GM23338 (cell line): ENCODE results near the gene RAB40A. TPM values are rescaled to one million over a fixed set of nuclear protein-coding genes. Genes with fewer than 3 reads are reported as not detected.

Experiments
- ATAC-seq: fragments of 200-7000 bp; cut with Tn5 transposase; 3 replicates; pipeline ENCODE4 v1.9.1; 2020
- DNase-seq: peaks from one replicate; pipeline ENCODE4 v3.0.0-alpha.2; 2015; ENCODE audit warnings: low spot score
- H2AFZ ChIP-seq: fragments of 200-600 bp; sonication (generic); 2 replicates; pipeline ENCODE4 v1.8.0; 2016; ENCODE audit warnings: antibody characterized with exemption, mild to moderate bottlenecking, moderate library complexity
- H3F3A ChIP-seq: fragments of 200-600 bp; sonication (generic); replicated peaks from 2 replicates; pipeline ENCODE4 v1.8.0; 2017; ENCODE audit warnings: antibody characterized with exemption, mixed run types, low read depth
- H3K27ac ChIP-seq: fragments of 200-600 bp; sonication (generic); 2 replicates; pipeline ENCODE4 v1.6.1; 2016; ENCODE audit warnings: low read depth
- H3K27me3 ChIP-seq: fragments of 200-600 bp; sonication (generic); 2 replicates; pipeline ENCODE4 v1.8.0; 2016; ENCODE audit warnings: mild to moderate bottlenecking, mixed run types, moderate library complexity; ENCODE audit not compliant: insufficient read depth
- H3K36me3 ChIP-seq: fragments of 200-600 bp; sonication (generic); 2 replicates; pipeline ENCODE4 v1.8.0; 2016; ENCODE audit warnings: mild to moderate bottlenecking; ENCODE audit not compliant: insufficient read depth
- H3K4me1 ChIP-seq: fragments of 200-600 bp; sonication (generic); 2 replicates; pipeline ENCODE4 v1.8.0; 2016; ENCODE audit warnings: mild to moderate bottlenecking, moderate library complexity; ENCODE audit not compliant: insufficient read depth
- H3K4me2 ChIP-seq: fragments of 200-600 bp; sonication (generic); 2 replicates; pipeline ENCODE4 v1.7.1; 2017; ENCODE audit warnings: mixed run types
- H3K4me3 ChIP-seq: fragments of 200-600 bp; sonication (generic); 2 replicates; pipeline ENCODE4 v1.6.1; 2016; ENCODE audit warnings: mixed run types
- H3K79me2 ChIP-seq: fragments of 200-600 bp; sonication (generic); replicated peaks from 2 replicates; pipeline ENCODE4 v1.8.0; 2017; ENCODE audit warnings: mild to moderate bottlenecking; ENCODE audit not compliant: insufficient read depth
- H3K9me2 ChIP-seq: fragments of 200-600 bp; sonication (generic); 2 replicates; pipeline ENCODE4 v1.8.0; 2017; ENCODE audit not compliant: insufficient read depth
- H4K20me1 ChIP-seq: fragments of 200-600 bp; sonication (generic); replicated peaks from 2 replicates; pipeline ENCODE4 v1.8.0; 2017; ENCODE audit warnings: mild to moderate bottlenecking; ENCODE audit not compliant: insufficient read depth
- H3K27ac Mint-ChIP-seq: 2 replicates; pipeline ENCODE4 v1.8.0; 2020; ENCODE audit warnings: inconsistent platforms, mild to moderate bottlenecking, moderate library complexity, mixed read lengths
- H3K27me3 Mint-ChIP-seq: 3 replicates; pipeline ENCODE4 v1.8.0; 2022; ENCODE audit warnings: low read depth, mild to moderate bottlenecking, moderate library complexity, mixed read lengths, inconsistent platforms; ENCODE audit not compliant: insufficient read depth, poor library complexity
- H3K36me3 Mint-ChIP-seq: 3 replicates; pipeline ENCODE4 v1.8.0; 2021; ENCODE audit warnings: low read depth, mild to moderate bottlenecking, inconsistent platforms, moderate library complexity, mixed read lengths
- H3K4me1 Mint-ChIP-seq: 3 replicates; pipeline ENCODE4 v1.8.0; 2020; ENCODE audit warnings: mild to moderate bottlenecking, inconsistent platforms, mixed read lengths
- H3K4me3 Mint-ChIP-seq: 3 replicates; pipeline ENCODE4 v1.8.0; 2021; ENCODE audit warnings: moderate library complexity, mild to moderate bottlenecking, inconsistent platforms, mixed read lengths
- H3K9me3 Mint-ChIP-seq: 3 replicates; pipeline ENCODE4 v1.8.0; 2020; ENCODE audit warnings: moderate library complexity, mild to moderate bottlenecking, inconsistent platforms, mixed read lengths
- CREB1 ChIP-seq: fragments of 250-450 bp; sonication (Bioruptor Pico); IDR thresholded peaks from 2 replicates; pipeline ENCODE4 v1.5.0; 2020; ENCODE audit warnings: low read depth, mild to moderate bottlenecking, moderate library complexity
- CTCF ChIP-seq, 2 experiments: fragments of 200-600 bp in 1 of 2; sonication (generic) in 1 of 2; conservative IDR thresholded peaks; 2 replicates each; pipeline versions ENCODE4 v1.5.1 to v1.6.1; 2016 to 2017; ENCODE audit warnings: antibody characterized with exemption in 2 of 2, low read depth in 2 of 2, mild to moderate bottlenecking in 2 of 2, moderate library complexity in 1 of 2
- ETS1 ChIP-seq: IDR thresholded peaks from 2 replicates; pipeline ENCODE4 v1.6.1; 2016; ENCODE audit warnings: antibody characterized with exemption
- EZH2 ChIP-seq: fragments of 200-600 bp; sonication (generic); IDR thresholded peaks from one replicate; pipeline ENCODE4 v1.8.0; 2017; ENCODE audit warnings: antibody characterized with exemption, mild to moderate bottlenecking, low read depth; ENCODE audit not compliant: unreplicated experiment
- EZH2phosphoT487 ChIP-seq: fragments of 200-600 bp; sonication (generic); IDR thresholded peaks from one replicate; pipeline ENCODE4 v1.8.1; 2018; ENCODE audit warnings: antibody characterized with exemption; ENCODE audit not compliant: unreplicated experiment
- NANOG ChIP-seq: IDR thresholded peaks from 2 replicates; pipeline ENCODE4 v1.6.1; 2016; ENCODE audit warnings: antibody characterized with exemption, borderline replicate concordance
- REST ChIP-seq: IDR thresholded peaks from one replicate; pipeline ENCODE4 v1.6.1; 2018; ENCODE audit warnings: antibody characterized with exemption; ENCODE audit not compliant: unreplicated experiment
- ZNF462 ChIP-seq: fragments of 250-450 bp; sonication (Bioruptor Pico); IDR thresholded peaks from 2 replicates; pipeline ENCODE4 v1.5.0; 2020; ENCODE audit warnings: mild to moderate bottlenecking, moderate library complexity
- polyA plus RNA-seq: library from polyadenylated mRNA; unstranded; fragments of >200 nt; fragmentation: Nextera tagmentation; extraction: Ambion mirVana; gene quantifications from 2 replicates; pipeline ENCODE4 v1.2.1, GENCODE V29; 2016
- total RNA-seq: library from RNA; depleted of rRNA; stranded (reverse); fragments of >200 nt; shearing (Covaris generic); gene quantifications from 2 replicates; pipeline ENCODE4 v1.2.3, GENCODE V29; 2014

RAB40A gene
- total and polyA plus RNA-seq, 2 experiments from 2014 or later = 2.0 TPM; not detected in 1

- H3K9me3 Mint-ChIP-seq = no peaks in the 10 kb centered on the region
- H3K4me3 Mint-ChIP-seq = no peak overlapping the region
- DNase-seq (no peak), ATAC-seq (no peak)
- H3K9me2 ChIP-seq = no peaks in the 10 kb centered on the region
- no peak overlapping the region for H3K4me3 ChIP-seq
- H3K36me3 ChIP-seq = no peaks in the 10 kb centered on the region
- H3K79me2 ChIP-seq = no peaks in the 10 kb centered on the region
- no peak for TF ChIP-seq ZNF462
- TF ChIP-seq ETS1 = no peak
- H3F3A ChIP-seq = no peaks in the 10 kb centered on the region
- no peaks in the 10 kb centered on the region for H4K20me1 ChIP-seq
- H3K4me1 Mint-ChIP-seq = no peaks in the 10 kb centered on the region; the same call in 2 of the 3 replicates
- H3K27ac ChIP-seq = no peak overlapping the region
- no peaks in the 10 kb centered on the region for H3K4me1 ChIP-seq
- H3K27me3 Mint-ChIP-seq = peaks cover 3% of the 10 kb centered on the region
- no peak overlapping the region for H3K27ac Mint-ChIP-seq
- H3K4me2 ChIP-seq = no peak overlapping the region
- H2AFZ ChIP-seq = no peak overlapping the region
- H3K36me3 Mint-ChIP-seq = no peaks in the 10 kb centered on the region
- H3K27me3 ChIP-seq = no peaks in the 10 kb centered on the region
Observed at GRCh38 chrX:103552236-103552635, 32.9 kb upstream of the RAB40A start.

- Mint-ChIP-seq H3K36me3 (no peaks in the 10 kb centered on the region), H3K27ac (no peak overlapping the region), H3K27me3 (peaks cover 3% of the 10 kb centered on the region), H3K4me1 (no peaks in the 10 kb centered on the region), H3K4me3 (no peak overlapping the region), H3K9me3 (no peaks in the 10 kb centered on the region)
- H3K27me3 ChIP-seq = no peaks in the 10 kb centered on the region
- H3K27ac ChIP-seq = no peak overlapping the region
- no peak overlapping the region for H2AFZ ChIP-seq
- no peaks in the 10 kb centered on the region for H3K79me2 ChIP-seq
- no peaks in the 10 kb centered on the region for H3K4me1 ChIP-seq
- ATAC-seq = no peak
- H3K36me3 ChIP-seq = no peaks in the 10 kb centered on the region
- no peaks in the 10 kb centered on the region for H3F3A ChIP-seq
- no peak for DNase-seq
- H3K9me2 ChIP-seq = no peaks in the 10 kb centered on the region
- H3K4me3 ChIP-seq = no peak overlapping the region
- H3K4me2 ChIP-seq = no peak overlapping the region
- no peaks in the 10 kb centered on the region for H4K20me1 ChIP-seq
- TF ChIP-seq CREB1 (CRISPR knock-in tag) = no peak
- no peak for TF ChIP-seq EZH2
- TF ChIP-seq NANOG = no peak
- TF ChIP-seq EZH2phosphoT487 = no peak
- TF ChIP-seq REST = no peak
- TF ChIP-seq CTCF (conservative IDR thresholded peaks at IDR 0.05; ENCODE audit: low read depth in 2 of 2) = no peak
Observed at GRCh38 chrX:103550415-103551051, 31.2 kb upstream of the RAB40A start.
